Measurements from ENCODE around the gene EN2.

Gene EN2

DNA sequence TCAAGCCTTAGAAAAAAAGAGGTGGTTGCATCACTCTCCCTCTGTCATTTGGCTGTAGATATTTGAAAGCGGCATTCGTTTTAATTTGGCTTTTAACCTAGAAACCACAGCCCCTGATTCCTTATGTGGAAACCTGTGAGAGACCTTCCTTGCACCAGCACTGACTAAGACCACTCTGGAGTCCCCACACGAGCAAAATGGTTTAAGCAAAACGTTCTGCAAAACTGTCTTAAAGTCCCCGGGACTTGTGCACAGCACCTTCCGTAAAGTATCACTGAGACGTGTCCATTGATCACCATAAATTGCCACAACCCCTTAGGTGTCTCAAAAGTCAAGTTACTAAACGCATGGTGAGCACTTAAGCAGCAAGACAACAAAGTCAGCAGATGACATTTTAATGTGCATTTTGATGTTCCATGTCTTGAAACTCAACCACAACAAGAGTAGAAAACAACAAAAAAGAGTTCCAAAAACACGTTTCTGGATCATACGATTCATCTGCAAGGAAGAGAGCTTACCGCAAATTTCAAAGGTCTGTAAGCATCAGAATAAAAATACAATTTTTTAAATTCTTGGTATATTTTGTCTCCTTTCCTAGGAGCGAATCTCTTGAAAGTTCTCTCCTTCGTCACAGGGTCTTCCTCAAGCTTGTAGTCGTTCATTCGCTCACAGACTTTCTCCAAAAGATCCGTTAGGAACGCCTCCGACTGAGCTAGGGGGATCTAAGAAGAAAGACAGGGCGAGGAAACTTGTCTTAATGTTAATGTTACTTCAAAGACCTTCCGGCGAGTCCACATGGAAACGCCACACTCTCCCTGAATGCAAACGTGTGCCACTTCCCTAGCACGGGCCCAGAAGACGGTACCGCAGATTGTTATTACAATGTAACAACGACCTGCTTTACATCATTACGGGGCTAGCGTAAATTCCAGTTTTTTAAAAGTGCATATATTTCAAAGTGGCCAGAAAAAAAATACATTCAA is 50.7 kb downstream of the EN2 start:
- DNase-seq (ENCODE audit: low spot score), result no peak

DNA sequence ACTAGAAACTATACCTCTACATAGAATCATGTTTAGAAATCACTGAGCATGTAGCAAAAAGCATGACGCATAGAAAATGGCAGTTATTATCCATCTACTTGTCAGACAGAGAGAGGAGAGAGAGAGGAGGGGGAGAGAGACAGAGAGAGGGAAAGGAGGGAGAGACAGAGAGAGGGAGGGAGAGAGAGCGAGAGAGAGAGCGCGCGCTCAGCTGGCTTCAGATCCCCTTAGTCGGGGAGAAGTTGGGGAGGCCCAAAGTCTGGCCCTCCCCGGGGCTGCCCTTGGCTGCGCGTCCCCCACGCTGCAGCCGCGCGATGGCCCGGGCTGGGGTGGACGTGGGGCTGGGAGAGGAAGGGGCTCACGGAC is 51.4 kb downstream of the EN2 start:
- no peak for DNase-seq (ENCODE audit: low spot score)

DNA sequence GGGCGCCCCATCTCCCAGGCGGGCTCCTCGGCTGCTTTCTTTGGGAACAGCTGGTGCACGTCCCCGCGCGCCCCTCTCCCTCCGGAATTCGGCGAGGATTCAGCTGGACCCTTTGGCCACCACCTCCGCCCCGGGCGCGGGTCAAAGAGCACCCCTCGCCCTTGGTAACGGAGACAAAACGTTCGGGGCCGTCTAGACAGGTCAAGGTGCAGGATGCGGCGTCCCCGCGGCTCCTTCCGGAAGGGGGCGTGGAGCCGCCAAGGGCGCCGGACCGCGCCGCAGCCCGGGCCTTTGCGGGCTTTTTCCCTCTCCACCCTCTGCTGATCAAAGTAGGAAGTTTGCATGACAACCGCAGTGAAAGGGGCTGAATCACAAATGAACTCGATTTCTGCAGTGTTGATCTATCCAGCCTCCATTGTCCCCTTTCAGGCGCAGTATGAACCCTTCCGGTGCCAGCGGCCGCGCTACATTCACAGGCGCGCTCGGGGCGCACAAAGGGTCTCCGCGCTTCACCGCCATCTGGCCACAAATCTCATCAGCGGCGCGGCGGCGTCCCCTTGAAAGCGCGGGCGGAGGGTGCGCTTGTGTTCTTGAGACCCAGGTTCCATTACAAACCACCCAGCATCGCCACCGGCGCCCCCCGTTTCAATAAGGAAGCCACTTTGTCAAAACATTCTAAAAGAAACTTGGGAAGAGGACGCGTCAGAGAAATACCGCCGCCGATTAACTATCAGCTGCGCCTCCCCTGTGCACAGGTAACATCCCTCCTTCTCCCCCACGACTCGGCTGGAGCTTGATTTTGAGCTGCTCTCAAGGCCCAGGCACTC is 52.0 kb downstream of the EN2 start:
- peak; percentile 13 for DNase-seq (ENCODE audit: low spot score)

DNA sequence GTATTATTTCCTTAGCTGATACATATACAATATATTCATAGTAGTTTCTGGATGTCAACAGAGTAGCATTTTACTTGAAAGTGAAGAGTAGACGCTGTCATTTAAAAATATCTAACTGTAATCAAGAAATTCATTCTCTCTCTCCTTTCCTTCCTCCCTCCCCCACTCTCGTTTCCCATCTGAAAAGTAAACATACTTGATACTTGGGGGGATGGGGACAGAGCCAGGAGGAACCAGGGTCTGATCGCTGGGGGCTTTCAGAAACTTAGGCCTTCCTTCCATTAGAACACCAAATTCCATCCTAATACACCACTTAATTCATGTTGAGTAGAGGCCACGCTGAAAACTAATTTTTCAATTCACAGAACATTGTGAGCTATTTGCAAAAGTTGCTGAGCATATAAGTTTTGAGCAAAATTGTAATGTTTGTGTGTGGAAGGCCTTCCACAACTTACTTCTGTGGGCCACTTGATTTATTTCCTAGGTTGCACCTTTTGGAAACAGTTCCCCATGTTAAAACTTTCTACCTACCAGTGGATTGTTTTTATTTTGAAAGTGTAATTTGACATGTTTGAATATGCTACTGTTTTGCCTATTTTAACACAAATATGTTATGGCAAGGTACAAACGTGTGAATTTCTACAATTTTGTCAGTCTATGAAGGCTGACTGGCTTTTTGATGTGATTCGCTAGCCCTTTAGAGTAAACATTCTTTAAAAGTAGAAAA is 53.2 kb downstream of the EN2 start:
- no peak for DNase-seq (ENCODE audit: low spot score)

DNA sequence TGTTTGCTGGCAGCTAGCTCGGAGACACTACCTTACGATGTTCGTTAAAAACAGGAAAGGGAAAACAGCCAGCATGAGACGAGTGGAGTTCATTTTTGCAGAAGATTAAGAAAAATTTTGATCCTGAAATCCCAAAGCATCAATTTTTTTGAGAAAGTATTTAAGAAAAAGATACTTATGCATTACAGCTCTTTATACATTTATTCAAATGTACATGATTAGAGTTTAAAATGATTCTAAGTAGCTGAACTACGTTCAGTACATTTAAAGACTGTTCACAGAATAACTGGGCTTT is 53.7 kb downstream of the EN2 start:
- DNase-seq (ENCODE audit: low spot score), result no peak

DNA sequence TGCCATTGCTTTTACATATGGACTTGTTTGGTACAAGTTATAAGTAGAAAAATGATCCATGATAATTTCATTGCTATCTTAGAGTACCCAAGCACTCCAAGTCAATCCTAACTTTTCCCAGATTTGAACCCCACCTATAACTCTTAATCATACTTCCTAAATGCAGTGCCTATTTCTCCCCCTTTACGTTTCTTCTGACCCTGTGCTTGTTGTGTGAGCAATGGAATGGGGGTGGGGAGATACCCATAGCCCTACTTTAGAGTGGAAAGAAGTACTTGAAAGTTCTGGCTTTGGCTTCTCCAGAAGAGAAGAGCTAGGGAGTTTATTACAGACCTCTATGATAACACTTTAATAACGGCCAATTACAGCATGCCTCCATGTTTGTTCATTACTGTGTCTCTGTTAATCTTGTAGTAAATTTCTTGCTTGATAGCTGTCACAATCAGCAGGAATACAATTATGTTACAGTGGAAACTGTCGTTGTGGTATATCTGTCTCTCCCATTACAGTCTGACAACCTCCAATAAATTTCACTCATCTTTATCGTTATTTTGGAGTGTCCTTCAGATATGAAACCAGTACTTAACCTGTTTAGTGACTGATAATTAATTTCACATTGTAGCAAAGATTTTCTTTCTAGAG is 54.4 kb downstream of the EN2 start:
- no peak for DNase-seq (ENCODE audit: low spot score)

DNA sequence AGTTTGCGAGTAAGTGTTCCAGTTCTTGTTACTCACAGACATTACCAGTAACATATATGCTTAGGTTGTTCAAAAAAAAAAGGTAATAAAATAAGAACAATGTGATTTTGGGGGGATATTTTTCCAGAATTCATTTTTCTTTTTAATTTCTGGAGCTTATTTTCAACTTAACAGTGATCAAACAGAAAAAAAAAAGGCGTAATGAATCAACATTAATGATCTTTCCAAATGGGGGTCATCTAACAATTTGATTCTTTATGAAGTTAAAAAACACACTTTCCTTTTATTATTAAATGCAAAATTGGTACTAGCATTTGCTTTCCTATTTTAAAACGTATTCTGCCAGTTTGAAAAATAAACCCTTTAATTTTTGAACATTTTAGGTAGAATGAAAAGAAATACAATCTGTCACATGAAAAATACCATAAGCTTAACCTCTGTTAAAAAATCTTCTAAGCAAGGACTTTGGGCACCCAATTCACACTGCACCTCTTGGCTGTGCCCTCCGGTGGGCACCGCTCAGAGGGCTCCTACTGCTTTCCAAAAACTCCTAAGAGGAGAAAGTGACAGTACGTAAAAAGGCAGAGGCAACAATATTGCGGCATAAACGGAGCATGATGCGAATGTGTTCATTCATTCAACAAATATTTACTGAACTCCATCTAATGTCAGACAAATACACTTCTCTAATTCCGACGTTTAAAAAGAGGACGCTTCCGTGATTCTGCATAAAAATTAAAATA is 55.8 kb downstream of the EN2 start:
- no peak for DNase-seq (ENCODE audit: low spot score)

DNA sequence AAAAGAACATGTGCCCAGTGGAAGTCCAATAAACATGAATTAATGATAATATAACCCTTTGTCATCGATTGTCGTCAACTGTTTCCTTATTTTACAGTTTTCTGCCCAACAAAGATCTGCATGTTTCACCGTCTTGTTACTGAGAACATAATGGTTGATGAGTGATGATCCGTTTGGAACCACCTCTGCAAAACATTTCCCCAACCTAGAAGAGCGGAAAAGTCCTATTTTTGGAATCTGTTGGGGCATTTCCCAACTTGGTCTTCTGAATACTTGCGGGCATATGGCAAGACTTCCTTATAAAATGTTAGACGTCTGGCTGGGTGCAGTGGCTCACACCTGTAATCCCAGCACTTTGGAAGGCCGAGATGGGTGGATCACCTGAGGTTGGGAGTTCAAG is 56.4 kb downstream of the EN2 start:
- no peak for DNase-seq (ENCODE audit: low spot score)

All from kidney tubule cell (primary cell).